SK-N-SH (cell line): Measurements from ENCODE around the gene THY1. TPM values are rescaled to one million over a fixed set of nuclear protein-coding genes. Genes with fewer than 3 reads are reported as not detected.

Experiments used
- CTCF ChIA-PET: fragments of 300-600, 350-600 bp; formaldehyde crosslinking; extraction: SDS; loops from one replicate; lab custom pipeline; 2021; lab: Yijun Ruan, JAX
- POLR2A ChIA-PET: fragments of 350-600 bp; sonication (Branson Sonifier 250); formaldehyde crosslinking; extraction: SDS; loops from one replicate; lab custom pipeline; 2020; ENCODE audit warnings: antibody characterized with exemption, inconsistent platforms; lab: Yijun Ruan, JAX
- DNase-seq: peaks from one replicate; pipeline ENCODE4 v3.0.0; 2012
- H2AFZ ChIP-seq: fragments of 200-600 bp; sonication (generic); 2 replicates; pipeline ENCODE4 v1.8.1; 2016; ENCODE audit warnings: antibody characterized with exemption, mild to moderate bottlenecking, low read depth
- H3F3A ChIP-seq: fragments of 200-600 bp; sonication (generic); replicated peaks from 2 replicates; pipeline ENCODE3; 2016; ENCODE audit warnings: antibody characterized with exemption, mild to moderate bottlenecking; ENCODE audit not compliant: insufficient read depth
- H3K27ac ChIP-seq, 2 experiments: fragments of 200-500 bp in 1 of 2; fragments of 200-600 bp in 1 of 2; sonication (Bioruptor generic) in 1 of 2; sonication (generic), shearing (Covaris generic) in 1 of 2; 2 replicates each; pipeline versions ENCODE4 v1.5.1 to v1.6.1; 2014 to 2016; ENCODE audit warnings: low read depth in 2 of 2, inconsistent platforms in 1 of 2, low read length in 1 of 2, mild to moderate bottlenecking in 1 of 2, mixed read lengths in 1 of 2
- H3K27me3 ChIP-seq: fragments of 200-600 bp; sonication (generic), shearing (Covaris generic); 2 replicates; pipeline ENCODE4 v1.6.1; 2016; ENCODE audit warnings: mixed run types; ENCODE audit not compliant: insufficient read depth
- H3K36me3 ChIP-seq, 2 experiments: fragments of 200-500 bp in 1 of 2; fragments of 200-600 bp in 1 of 2; sonication (Bioruptor generic) in 1 of 2; sonication (generic) in 1 of 2; replicated peaks in 1 of 2; 2 replicates each; pipeline versions ENCODE3 to v1.5.1; 2014 to 2016; ENCODE audit warnings: low read length in 1 of 2, mild to moderate bottlenecking in 1 of 2; ENCODE audit not compliant: insufficient read depth in 2 of 2, control insufficient read depth in 1 of 2
- H3K4me1 ChIP-seq, 2 experiments: fragments of 200-500 bp in 1 of 2; fragments of 200-600 bp in 1 of 2; sonication (Bioruptor generic) in 1 of 2; sonication (generic), shearing (Covaris generic) in 1 of 2; 2 replicates each; pipeline versions ENCODE4 v1.5.1 to v1.6.1; 2014 to 2016; ENCODE audit warnings: low read depth in 1 of 2, low read length in 1 of 2, mixed run types in 1 of 2; ENCODE audit not compliant: insufficient read depth in 2 of 2, control insufficient read depth in 1 of 2
- H3K4me2 ChIP-seq: fragments of 200-600 bp; sonication (generic), shearing (Covaris generic); 2 replicates; pipeline ENCODE4 v1.6.1; 2017; ENCODE audit warnings: mixed run types
- H3K4me3 ChIP-seq, 2 experiments: fragments of 200-500 bp in 1 of 2; fragments of 200-600 bp in 1 of 2; sonication (Bioruptor generic) in 1 of 2; sonication (generic), shearing (Covaris generic) in 1 of 2; 2 replicates each; pipeline versions ENCODE4 v1.5.1 to v1.8.1; 2014 to 2016; ENCODE audit warnings: low read depth in 2 of 2, inconsistent platforms in 1 of 2, low read length in 1 of 2, mild to moderate bottlenecking in 1 of 2, mixed read lengths in 1 of 2, moderate library complexity in 1 of 2
- H3K79me2 ChIP-seq: fragments of 200-600 bp; sonication (generic); 2 replicates; pipeline ENCODE4 v1.8.1; 2017; ENCODE audit warnings: mild to moderate bottlenecking; ENCODE audit not compliant: insufficient read depth
- H3K9ac ChIP-seq: fragments of 200-600 bp; sonication (generic); 2 replicates; pipeline ENCODE4 v1.6.1; 2017; ENCODE audit warnings: mixed run types
- H3K9me2 ChIP-seq: fragments of 200-600 bp; sonication (generic); 2 replicates; pipeline ENCODE4 v1.6.1; 2017; ENCODE audit warnings: mixed run types
- H3K9me3 ChIP-seq: fragments of 200-600 bp; sonication (generic); 2 replicates; pipeline ENCODE4 v1.6.1; 2017; ENCODE audit warnings: mixed run types, mild to moderate bottlenecking, moderate library complexity
- H4K20me1 ChIP-seq: fragments of 200-600 bp; sonication (generic); 2 replicates; pipeline ENCODE4 v1.6.1; 2017; ENCODE audit warnings: mild to moderate bottlenecking, mixed run types; ENCODE audit not compliant: insufficient read depth
- ELF1 ChIP-seq: IDR thresholded peaks from 2 replicates; pipeline ENCODE4 v1.4.0; 2012
- EZH2phosphoT487 ChIP-seq: fragments of 200-600 bp; sonication (generic); IDR thresholded peaks from 2 replicates; pipeline ENCODE4 v1.6.1; 2017; ENCODE audit warnings: low read depth, mixed run types, mild to moderate bottlenecking, antibody characterized with exemption, moderate library complexity, borderline replicate concordance
- FOSL2 ChIP-seq: IDR thresholded peaks from 2 replicates; pipeline ENCODE4 v1.4.0; 2012; ENCODE audit warnings: low read depth, mild to moderate bottlenecking, moderate library complexity, borderline replicate concordance
- GABPA ChIP-seq: IDR thresholded peaks from 2 replicates; pipeline ENCODE4 v1.4.0; 2012; ENCODE audit warnings: low read depth, mild to moderate bottlenecking
- GATA2 ChIP-seq: sonication (generic); formaldehyde crosslinking; IDR thresholded peaks from 2 replicates; pipeline ENCODE4 v1.5.0; 2020; ENCODE audit warnings: mild to moderate bottlenecking, missing genetic modification reagents
- JUND ChIP-seq: IDR thresholded peaks from 2 replicates; pipeline ENCODE4 v1.4.0; 2012
- MXI1 ChIP-seq: IDR thresholded peaks from 2 replicates; pipeline ENCODE4 v1.6.1; 2012; ENCODE audit warnings: mild to moderate bottlenecking, low read depth, low read length, improper control_type of control experiment
- PBX3 ChIP-seq: IDR thresholded peaks from 2 replicates; pipeline ENCODE4; 2012
- RFX5 ChIP-seq: IDR thresholded peaks from 2 replicates; pipeline ENCODE4 v1.6.1; 2012; ENCODE audit warnings: mild to moderate bottlenecking, improper control_type of control experiment, low read length
- SMC3 ChIP-seq: IDR thresholded peaks from 2 replicates; pipeline ENCODE4 v1.6.1; 2012; ENCODE audit warnings: low read depth, low read length, improper control_type of control experiment
- USF1 ChIP-seq: IDR thresholded peaks from 2 replicates; pipeline ENCODE4 v1.4.0; 2012; ENCODE audit warnings: low read depth, borderline replicate concordance
- USF2 ChIP-seq: fragments of 150-350 bp; IDR thresholded peaks from 2 replicates; pipeline ENCODE4 v1.6.1; 2017; ENCODE audit warnings: antibody characterized with exemption, low read length, low read depth, borderline replicate concordance
- YY1 ChIP-seq: IDR thresholded peaks from 2 replicates; pipeline ENCODE4 v1.4.0; 2012; ENCODE audit warnings: low read depth, mild to moderate bottlenecking
- ZBTB33 ChIP-seq: IDR thresholded peaks from 2 replicates; pipeline ENCODE4 v1.4.0; 2012; ENCODE audit warnings: low read depth, borderline replicate concordance
- WGBS: methylation state at CpG from one replicate; pipeline ENCODE4 v1.1.6; 2017; ENCODE audit warnings: low lambda C conversion rate; 5-methylcytosine and 5-hydroxymethylcytosine counted together
- polyA plus RNA-seq, 3 experiments: library from polyadenylated mRNA; depleted of rRNA; stranded (reverse); fragments of >200 nt; gene quantifications; 2 replicates each; pipeline ENCODE4 v1.2.3, GENCODE V29; 2012

The THY1 gene
- polyA plus RNA-seq, 1 of the 3 experiments (the other 2 are of a cell fraction) = 1,091 TPM

- no peak for DNase-seq
- CTCF ChIA-PET = interaction anchor here (3.9 kb wide), 1 partner anchor 43 kb away, joined by 20 read pairs; no protein-coding TSS in a partner anchor
- no peak overlapping the region for H3K4me3 ChIP-seq
- H3K79me2 ChIP-seq = no peaks in the 10 kb centered on the region
- WGBS = 95% methylated on average over 7 of the region's 7 CpGs
- H3K4me1 ChIP-seq = peaks cover 14 to 20% of the 10 kb centered on the region in 2 experiments; a peak in 3 of 4 replicates
- H3K27ac ChIP-seq = peak overlapping the region in 1 of 2 experiments; percentile 94; a peak in 3 of 4 replicates
- H3K4me2 ChIP-seq = no peak overlapping the region
- peaks cover 22% of the 10 kb centered on the region for H3F3A ChIP-seq
- POLR2A ChIA-PET = no interaction called here
- H3K9ac ChIP-seq = no peak overlapping the region
- no peaks in the 10 kb centered on the region for H3K9me2 ChIP-seq
- no peaks in the 10 kb centered on the region for H3K9me3 ChIP-seq
- H3K27me3 ChIP-seq = no peaks in the 10 kb centered on the region
- TF ChIP-seq RFX5 = no peak
- no peak for TF ChIP-seq SMC3
- TF ChIP-seq PBX3 = no peak
- no peaks in the 10 kb centered on the region for H3K36me3 ChIP-seq
- no peak overlapping the region; the same call in 1 of the 2 replicates for H2AFZ ChIP-seq
- H4K20me1 ChIP-seq = peaks cover 3% of the 10 kb centered on the region; the same call in 1 of the 2 replicates
Observed at GRCh38 chr11:119431523-119431922, 8.6 kb upstream of the THY1 start.

- no peak for DNase-seq
- 80% methylated on average over 5 of the region's 5 CpGs for WGBS
- H3K27me3 ChIP-seq = no peaks in the 10 kb centered on the region
- H3K36me3 ChIP-seq = no peaks in the 10 kb centered on the region
- no peak overlapping the region for H3K27ac ChIP-seq
- peaks cover 10 to 35% of the 10 kb centered on the region in 2 experiments for H3K4me1 ChIP-seq
- H4K20me1 ChIP-seq = peaks cover under 1% of the 10 kb centered on the region; the same call in 1 of the 2 replicates
- H3K4me2 ChIP-seq = no peak overlapping the region
- no peaks in the 10 kb centered on the region for H3K9me2 ChIP-seq
- ChIA-PET CTCF (interaction anchor here (1.0 to 1.7 kb wide), 3 partner anchors 47 to 89 kb away, joined by 4 to 5 read pairs (median 4); no protein-coding TSS in a partner anchor), POLR2A (no interaction called here)
- H3K9me3 ChIP-seq = no peaks in the 10 kb centered on the region
- H3K4me3 ChIP-seq = no peak overlapping the region
- H2AFZ ChIP-seq = no peak overlapping the region
- no peak overlapping the region for H3K9ac ChIP-seq
- no peak for TF ChIP-seq GABPA
- no peak for TF ChIP-seq ZBTB33
- TF ChIP-seq USF1 = no peak
- TF ChIP-seq YY1 = no peak
- TF ChIP-seq JUND = no peak
- no peak for TF ChIP-seq EZH2phosphoT487
- no peak for TF ChIP-seq USF2
- no peak for TF ChIP-seq FOSL2
- TF ChIP-seq MXI1 = no peak
- no peak for TF ChIP-seq ELF1
- no peak for TF ChIP-seq GATA2 (CRISPR knock-in tag)
- TF ChIP-seq, all 33 proteins: peak for 0
- Histone ChIP-seq H3K79me2 (peaks cover 12% of the 10 kb centered on the region), H3F3A (peaks cover 6% of the 10 kb centered on the region)
Observed at GRCh38 chr11:119427279-119427678, 4.3 kb upstream of the THY1 start.
